SK-N-SH (cell line): Measurements from ENCODE around the gene SLC6A8.

Experiments used
- CTCF ChIP-seq: fragments of 200-600 bp; sonication (generic); IDR thresholded peaks from 2 replicates; pipeline ENCODE4 v1.6.1; 2017; ENCODE audit warnings: antibody characterized with exemption, mild to moderate bottlenecking, moderate library complexity
- PBX3 ChIP-seq: IDR thresholded peaks from 2 replicates; pipeline ENCODE4; 2012

GRCh38 chrX:153700967-153701366 is 13.2 kb downstream of the SLC6A8 start:
- TF ChIP-seq CTCF: no peak
- TF ChIP-seq PBX3: no peak
